Effector memory CD4-positive, alpha-beta T cell (primary cell): ENCODE measurements around the gene SRPK3.

ENCODE experiments used
- DNase-seq, 3 donors: peaks; one replicate each; pipeline ENCODE4 v3.0.0-alpha.2; 2020
- H3K27ac ChIP-seq: 2 replicates; pipeline ENCODE4 v1.7.0; 2013; ENCODE audit warnings: mild to moderate bottlenecking, low read length, moderate library complexity; ENCODE audit not compliant: insufficient read depth, poor library complexity, severe bottlenecking
- H3K27me3 ChIP-seq: replicated peaks from 2 replicates; pipeline ENCODE4 v1.7.0; 2013; ENCODE audit warnings: mild to moderate bottlenecking, low read length; ENCODE audit not compliant: insufficient read depth, control insufficient read depth, poor library complexity, severe bottlenecking
- H3K36me3 ChIP-seq: 2 replicates; pipeline ENCODE4 v1.7.0; 2013; ENCODE audit warnings: mild to moderate bottlenecking, low read length, moderate library complexity; ENCODE audit not compliant: control insufficient read depth, insufficient read depth
- H3K4me1 ChIP-seq: 2 replicates; pipeline ENCODE4 v1.7.0; 2013; ENCODE audit warnings: low read length, mild to moderate bottlenecking; ENCODE audit not compliant: control insufficient read depth, insufficient read depth, poor library complexity, severe bottlenecking
- H3K4me3 ChIP-seq: 2 replicates; pipeline ENCODE4 v1.7.0; 2013; ENCODE audit warnings: low read length, low read depth, mild to moderate bottlenecking; ENCODE audit not compliant: insufficient read depth, poor library complexity, severe bottlenecking
- H3K9me3 ChIP-seq: 2 replicates; pipeline ENCODE4 v1.7.0; 2013; ENCODE audit warnings: mild to moderate bottlenecking, low read length, moderate library complexity; ENCODE audit not compliant: control insufficient read depth

The SRPK3 gene

DNA sequence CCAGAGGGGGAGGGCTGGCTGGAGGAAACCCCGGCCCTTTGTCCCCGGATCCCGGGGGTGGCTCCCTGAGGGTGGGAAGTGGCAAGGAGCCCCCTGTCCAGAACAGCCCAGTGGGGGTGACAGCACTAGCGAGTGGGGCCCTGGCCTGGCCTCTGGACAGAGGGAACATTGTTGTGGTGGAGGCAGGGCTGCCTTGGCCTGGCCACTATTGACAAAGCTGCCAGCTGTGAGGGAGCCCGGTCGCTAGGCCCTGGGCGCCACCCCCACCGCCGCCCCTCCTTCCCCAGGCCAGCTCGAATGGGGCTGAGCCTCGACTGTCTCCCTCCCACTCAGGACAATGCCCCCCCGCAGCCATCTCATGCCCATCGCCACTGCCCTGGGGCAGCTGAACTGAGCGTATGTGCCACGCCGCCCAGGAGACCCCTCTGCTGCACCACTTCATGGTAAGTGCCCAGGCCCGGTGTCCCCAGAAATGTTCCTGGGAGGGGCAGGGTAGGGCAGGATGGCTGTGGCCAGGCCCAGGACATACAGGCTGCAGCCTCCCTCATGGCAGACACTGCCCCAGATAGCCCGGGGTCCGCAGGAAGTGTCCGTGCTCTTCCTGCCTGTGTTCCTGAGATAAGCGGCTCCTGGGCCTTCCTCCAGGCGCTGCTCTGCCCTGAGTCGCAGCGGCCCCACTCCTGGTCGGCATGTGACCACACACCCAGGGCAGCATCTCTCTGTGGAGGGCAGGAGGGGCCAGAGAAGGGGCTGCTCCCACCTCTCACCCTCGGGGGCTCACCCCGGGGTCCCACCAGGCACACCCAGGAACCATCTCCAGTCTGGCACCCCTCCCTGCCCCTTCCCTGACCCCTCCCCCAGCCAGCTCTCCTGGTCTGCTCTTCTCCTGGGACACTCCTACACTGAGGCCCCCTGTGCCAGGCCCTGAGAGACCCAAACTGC, 15.4 kb upstream of the SRPK3 start:
- Histone ChIP-seq H3K4me1 (no peaks in the 10 kb centered on the region), H3K27me3 (no peaks in the 10 kb centered on the region), H3K27ac (no peak overlapping the region), H3K9me3 (no peaks in the 10 kb centered on the region), H3K36me3 (no peaks in the 10 kb centered on the region), H3K4me3 (no peak overlapping the region)
- DNase-seq = no peak

DNA sequence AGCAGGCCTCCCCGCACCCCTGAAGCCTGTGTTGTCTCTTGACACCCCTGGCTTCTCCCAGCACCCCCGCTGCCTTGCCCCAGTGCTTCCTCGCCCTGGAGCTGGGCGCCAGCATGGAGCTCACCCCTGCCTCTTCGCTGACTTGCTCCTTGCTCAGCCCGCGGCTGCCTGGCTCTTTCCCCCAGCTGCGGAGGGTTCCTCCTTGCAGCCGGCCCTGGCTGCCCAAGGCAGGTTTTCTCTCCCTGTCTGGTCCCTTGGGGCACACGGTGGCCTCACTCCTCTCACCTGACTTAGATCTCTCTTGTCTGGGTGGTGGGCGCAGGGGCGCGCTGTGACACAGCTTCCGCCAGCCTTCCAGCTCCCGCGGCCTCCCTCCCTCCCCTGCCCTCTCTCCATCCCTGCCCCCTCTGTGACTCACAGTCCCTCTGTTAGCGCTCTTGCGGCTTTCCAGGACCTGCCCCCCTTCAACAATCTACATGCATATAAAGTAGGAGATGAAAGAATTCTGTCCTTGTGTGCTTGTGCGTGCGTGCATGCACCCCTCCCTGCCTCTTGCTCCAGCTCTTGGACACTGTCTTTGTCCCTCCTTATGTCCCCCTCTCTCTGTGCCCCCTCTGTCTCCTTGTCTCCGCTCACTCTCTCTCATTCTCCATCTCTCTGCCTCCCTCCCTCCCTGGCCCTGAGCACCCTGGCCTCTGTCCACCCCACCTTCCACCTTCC, 14.6 kb upstream of the SRPK3 start:
- no peak overlapping the region for H3K4me3 ChIP-seq
- H3K27ac ChIP-seq = no peak overlapping the region

DNA sequence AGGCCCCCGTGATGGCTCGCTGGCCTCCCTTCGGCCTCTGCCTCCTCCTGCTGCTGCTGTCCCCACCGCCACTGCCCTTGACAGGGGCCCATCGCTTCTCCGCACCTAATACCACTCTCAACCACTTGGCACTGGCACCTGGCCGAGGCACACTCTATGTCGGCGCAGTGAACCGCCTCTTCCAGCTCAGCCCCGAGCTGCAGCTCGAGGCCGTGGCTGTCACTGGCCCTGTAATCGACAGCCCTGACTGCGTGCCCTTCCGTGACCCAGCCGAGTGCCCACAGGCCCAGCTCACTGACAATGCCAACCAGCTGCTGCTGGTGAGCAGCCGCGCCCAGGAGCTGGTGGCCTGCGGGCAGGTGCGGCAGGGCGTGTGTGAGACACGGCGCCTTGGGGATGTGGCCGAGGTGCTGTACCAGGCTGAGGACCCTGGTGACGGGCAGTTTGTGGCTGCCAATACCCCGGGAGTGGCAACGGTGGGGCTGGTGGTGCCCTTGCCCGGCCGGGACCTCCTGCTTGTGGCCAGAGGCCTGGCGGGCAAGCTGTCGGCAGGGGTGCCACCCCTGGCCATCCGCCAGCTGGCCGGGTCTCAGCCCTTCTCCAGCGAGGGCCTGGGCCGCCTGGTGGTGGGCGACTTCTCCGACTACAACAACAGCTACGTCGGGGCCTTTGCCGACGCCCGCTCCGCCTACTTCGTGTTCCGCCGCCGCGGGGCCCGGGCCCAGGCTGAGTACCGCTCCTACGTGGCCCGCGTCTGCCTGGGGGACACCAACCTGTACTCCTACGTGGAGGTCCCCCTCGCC, 13.8 kb upstream of the SRPK3 start:
- DNase-seq = no peak
- Histone ChIP-seq H3K27ac (no peak overlapping the region), H3K9me3 (no peaks in the 10 kb centered on the region), H3K36me3 (no peaks in the 10 kb centered on the region), H3K4me1 (no peaks in the 10 kb centered on the region), H3K4me3 (no peak overlapping the region), H3K27me3 (no peaks in the 10 kb centered on the region)

More for the DNA sequence above, 14.6 kb upstream of the SRPK3 start:
- no peak for DNase-seq
- Histone ChIP-seq H3K27me3 (no peaks in the 10 kb centered on the region), H3K4me1 (no peaks in the 10 kb centered on the region), H3K9me3 (no peaks in the 10 kb centered on the region), H3K36me3 (no peaks in the 10 kb centered on the region)

DNA sequence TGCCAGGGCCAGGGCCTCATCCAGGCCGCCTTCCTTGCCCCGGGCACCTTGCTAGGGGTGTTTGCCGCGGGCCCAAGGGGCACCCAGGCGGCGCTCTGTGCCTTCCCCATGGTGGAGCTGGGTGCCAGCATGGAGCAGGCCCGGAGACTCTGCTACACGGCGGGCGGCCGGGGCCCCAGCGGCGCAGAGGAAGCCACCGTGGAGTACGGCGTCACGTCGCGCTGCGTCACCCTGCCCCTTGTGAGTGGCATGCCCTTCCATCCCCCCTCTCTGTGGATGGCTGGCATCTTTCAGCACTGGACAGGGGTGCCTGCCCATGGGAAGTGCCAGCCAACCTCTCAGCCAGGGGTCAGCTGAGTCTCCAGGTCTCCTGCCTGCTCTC, 13.2 kb upstream of the SRPK3 start:
- no peak overlapping the region for H3K4me3 ChIP-seq
- no peaks in the 10 kb centered on the region for H3K27me3 ChIP-seq
- no peak for DNase-seq
- H3K4me1 ChIP-seq = no peaks in the 10 kb centered on the region
- no peak overlapping the region for H3K27ac ChIP-seq
- no peaks in the 10 kb centered on the region for H3K36me3 ChIP-seq
- H3K9me3 ChIP-seq = no peaks in the 10 kb centered on the region

DNA sequence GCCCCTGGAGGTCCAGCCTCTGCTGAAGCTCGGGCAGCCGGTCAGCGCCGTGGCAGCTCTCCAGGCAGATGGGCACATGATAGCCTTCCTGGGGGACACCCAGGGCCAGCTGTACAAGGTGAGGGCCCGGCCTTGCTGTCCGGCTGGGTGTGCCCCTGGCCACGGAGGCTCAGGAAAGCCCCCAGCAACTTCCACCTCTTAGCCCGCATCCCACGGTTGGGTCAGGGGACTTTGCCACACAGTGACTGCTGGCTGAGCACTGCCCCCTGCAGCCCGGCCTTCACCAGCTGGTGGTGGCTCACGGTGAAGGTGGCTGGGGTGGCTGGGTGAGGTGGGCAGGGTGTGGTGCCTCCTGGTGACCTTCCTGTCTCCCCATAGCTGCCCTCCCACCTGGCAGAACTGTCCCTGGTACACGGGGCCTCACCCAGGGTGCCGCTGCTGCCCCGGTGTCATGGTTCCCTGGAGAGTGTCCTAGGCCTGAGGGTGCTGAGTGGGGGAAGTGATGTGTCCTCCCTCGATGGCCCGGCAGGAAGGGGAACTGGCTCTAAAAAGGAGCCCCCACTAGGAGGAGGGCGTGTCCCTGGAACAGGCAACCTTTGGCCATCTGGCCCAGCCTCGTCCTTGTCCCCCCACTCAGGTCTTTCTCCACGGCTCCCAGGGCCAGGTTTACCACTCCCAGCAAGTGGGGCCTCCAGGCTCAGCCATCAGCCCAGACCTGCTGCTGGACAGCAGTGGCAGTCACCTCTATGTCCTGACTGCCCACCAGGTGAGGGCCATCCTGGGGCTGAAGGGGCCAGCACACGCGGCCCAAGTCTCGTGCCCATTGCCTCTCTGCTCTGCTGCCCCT, 12.3 kb upstream of the SRPK3 start:
- H3K4me3 ChIP-seq = no peak overlapping the region
- no peak overlapping the region for H3K27ac ChIP-seq
- no peaks in the 10 kb centered on the region for H3K4me1 ChIP-seq
- no peaks in the 10 kb centered on the region for H3K36me3 ChIP-seq
- no peak for DNase-seq
- no peaks in the 10 kb centered on the region for H3K9me3 ChIP-seq
- no peaks in the 10 kb centered on the region for H3K27me3 ChIP-seq

DNA sequence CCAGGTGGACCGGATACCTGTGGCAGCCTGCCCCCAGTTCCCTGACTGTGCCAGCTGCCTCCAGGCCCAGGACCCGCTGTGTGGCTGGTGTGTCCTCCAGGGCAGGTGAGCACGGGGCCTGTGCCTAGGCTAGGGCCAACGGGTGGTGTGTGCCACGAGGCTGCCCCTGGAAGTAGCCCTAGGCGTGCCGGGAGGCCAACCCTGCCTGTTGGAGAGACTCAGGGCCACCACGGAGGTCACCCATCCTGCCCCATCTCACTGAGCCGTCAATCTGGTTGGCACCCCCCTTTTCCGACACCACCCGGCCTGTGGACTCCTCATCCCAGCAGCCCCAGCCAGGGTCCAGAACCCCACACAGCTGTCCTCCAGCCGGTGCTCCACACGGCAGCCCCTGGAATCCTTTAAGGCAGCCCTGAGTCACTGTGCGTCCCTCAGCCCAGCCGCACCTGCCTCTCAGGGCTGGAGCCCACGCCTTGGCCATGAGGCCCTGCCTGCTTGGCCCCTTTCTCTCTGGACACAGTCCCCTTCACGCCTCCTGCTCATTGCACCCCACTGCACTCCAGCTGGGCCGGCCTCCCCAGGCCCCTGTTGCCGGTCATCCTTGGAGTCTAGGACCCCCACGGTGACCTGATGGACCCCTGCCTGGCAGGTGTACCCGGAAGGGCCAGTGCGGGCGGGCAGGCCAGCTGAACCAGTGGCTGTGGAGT, 11.5 kb upstream of the SRPK3 start:
- no peak for DNase-seq
- Histone ChIP-seq H3K4me1 (no peaks in the 10 kb centered on the region), H3K9me3 (no peaks in the 10 kb centered on the region), H3K27me3 (no peaks in the 10 kb centered on the region), H3K27ac (no peak overlapping the region), H3K4me3 (no peak overlapping the region), H3K36me3 (no peaks in the 10 kb centered on the region)

DNA sequence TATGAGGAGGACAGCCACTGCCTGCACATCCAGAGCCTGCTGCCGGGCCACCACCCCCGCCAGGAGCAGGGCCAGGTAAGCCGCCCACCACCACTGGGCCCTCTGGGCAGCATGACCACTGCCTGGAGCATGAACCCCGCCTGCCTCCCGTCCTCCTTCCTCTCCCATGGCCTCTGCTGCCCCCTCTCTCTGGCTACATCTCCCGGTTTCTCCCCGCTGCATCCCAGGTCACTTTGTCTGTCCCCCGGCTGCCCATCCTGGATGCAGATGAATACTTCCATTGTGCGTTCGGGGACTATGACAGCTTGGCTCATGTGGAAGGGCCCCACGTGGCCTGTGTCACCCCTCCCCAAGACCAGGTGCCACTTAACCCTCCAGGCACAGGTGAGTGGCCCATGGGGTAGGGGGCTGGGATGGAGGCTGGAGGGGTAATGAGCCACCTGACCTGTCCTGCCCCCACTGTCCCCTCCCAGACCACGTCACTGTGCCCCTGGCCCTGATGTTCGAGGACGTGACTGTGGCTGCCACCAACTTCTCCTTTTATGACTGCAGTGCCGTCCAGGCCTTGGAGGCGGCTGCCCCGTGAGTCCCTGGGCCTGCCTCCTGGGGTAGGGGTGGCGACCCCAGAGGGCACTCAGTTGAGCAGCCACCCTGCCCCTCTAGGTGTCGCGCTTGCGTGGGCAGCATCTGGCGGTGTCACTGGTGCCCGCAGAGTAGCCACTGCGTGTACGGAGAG, 10.8 kb upstream of the SRPK3 start:
- Histone ChIP-seq H3K36me3 (no peaks in the 10 kb centered on the region), H3K4me3 (no peak overlapping the region), H3K4me1 (no peaks in the 10 kb centered on the region), H3K9me3 (no peaks in the 10 kb centered on the region), H3K27me3 (no peaks in the 10 kb centered on the region), H3K27ac (no peak overlapping the region)
- no peak for DNase-seq

DNA sequence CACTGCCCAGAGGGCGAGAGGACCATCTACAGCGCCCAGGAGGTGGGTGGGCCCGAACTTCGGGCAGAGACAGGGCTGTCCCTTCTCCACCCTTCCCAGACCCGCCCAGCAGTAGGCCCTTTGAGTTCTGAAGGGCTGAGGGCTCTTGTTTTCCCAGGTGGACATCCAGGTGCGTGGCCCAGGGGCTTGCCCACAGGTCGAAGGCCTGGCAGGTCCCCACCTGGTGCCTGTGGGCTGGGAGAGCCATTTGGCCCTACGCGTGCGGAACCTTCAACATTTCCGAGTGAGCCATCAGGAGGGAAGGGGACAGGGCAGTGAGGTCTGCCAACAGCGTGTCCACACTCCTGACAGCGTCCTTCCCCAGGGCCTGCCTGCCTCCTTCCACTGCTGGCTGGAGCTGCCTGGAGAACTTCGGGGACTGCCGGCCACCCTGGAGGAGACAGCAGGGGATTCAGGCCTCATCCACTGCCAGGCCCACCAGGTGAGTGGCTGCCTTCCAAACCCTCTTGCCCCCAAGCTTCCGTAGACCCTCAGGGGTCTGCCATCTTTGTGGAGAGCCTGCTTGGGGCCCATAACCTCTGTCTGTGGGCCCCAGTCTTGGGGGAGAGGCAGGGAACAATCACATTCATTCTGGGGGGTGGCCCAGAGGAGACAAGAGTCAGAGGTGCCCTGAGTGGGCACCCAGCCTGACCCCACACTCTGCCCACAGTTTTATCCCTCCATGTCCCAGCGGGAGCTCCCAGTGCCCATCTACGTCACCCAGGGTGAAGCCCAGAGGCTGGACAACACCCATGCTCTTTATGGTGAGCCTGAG, 10.0 kb upstream of the SRPK3 start:
- H3K27ac ChIP-seq = no peak overlapping the region
- no peaks in the 10 kb centered on the region for H3K27me3 ChIP-seq
- H3K9me3 ChIP-seq = no peaks in the 10 kb centered on the region
- no peaks in the 10 kb centered on the region for H3K36me3 ChIP-seq
- DNase-seq = no peak
- H3K4me3 ChIP-seq = no peak overlapping the region
- H3K4me1 ChIP-seq = no peaks in the 10 kb centered on the region
